NCI-H1694 (cell line): ENCODE results near the gene MYO16.

ENCODE experiments used
- DNase-seq: peaks from one replicate; lab custom pipeline; 2025; lab: John Stamatoyannopoulos, UW

Gene MYO16

DNA sequence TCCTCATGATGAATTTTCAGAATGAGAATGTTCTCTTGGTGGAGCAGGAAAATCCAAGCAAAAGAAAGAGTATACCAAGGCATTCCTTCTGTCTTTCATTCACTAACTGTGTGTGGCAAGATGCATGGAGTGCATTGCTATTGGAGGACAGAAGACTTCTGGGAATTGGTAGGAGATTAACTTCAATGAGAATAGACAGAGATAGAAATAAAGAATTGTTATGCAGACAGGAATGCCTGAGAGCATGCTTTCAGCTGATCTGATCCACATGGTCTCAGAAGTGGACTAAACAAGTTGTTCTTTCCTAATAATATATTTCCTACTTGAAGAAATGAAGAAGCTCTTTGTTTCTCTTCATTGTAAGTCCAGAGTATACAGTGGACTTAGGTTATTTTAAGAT lies 303.6 kb downstream of the MYO16 start:
- no peak for DNase-seq

DNA sequence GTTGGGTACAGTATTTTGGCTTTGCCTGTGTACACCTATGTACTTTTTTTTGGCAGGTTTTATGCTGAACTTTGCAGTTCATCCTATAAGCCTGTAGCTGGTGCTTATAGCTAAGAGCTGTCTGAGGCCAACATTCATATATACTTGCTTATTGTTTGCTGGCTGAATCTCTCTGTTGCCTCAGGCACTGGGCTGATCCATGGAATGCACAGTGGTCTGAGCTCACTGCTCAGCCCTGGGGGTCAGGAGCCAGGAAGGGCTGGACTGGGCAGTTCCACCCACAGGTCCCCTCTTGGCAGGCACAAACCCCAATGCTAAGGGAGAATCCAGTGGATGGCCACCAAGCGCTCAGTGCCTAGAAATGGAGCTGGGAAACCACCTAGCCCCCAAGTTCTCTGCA lies 308.7 kb downstream of the MYO16 start:
- DNase-seq, result no peak

DNA sequence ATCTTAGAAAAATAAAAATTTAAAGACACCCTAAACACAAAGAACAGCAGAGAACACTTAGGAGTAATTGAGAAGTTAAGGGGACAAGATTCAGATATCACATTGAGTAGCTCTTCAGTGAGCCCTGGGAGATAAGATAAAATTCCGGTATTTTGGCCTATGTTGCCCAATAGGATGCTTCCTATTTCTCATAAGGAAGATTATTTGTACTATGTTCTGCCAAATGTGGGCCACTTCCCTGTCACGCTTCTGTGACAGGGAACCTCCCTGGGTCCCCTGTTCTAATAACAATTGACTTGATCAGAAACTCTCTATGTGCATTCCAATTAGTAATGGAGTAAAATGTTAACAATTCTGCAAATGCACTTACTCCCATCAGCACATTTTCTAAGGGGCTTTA lies 310.7 kb downstream of the MYO16 start:
- DNase-seq, result no peak

DNA sequence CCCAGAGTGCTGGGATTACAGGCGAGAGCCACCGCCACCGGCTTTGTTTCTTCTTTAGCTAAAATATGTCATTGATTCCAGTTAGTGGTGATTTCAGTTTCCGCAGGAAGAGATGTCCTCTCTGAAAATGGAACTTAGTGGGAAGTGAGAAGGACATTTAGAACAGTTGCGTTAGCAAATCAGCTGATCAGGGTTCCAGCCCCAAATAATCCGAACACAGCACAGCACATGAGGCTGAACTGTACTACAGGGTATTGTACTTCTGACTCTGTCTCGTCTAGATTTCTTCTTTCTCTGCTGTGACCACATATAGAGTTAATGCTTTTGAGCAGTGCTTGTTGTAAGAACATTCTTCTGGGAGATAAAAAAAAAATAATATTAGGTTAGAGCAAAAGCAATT lies 314.4 kb downstream of the MYO16 start:
- no peak for DNase-seq

DNA sequence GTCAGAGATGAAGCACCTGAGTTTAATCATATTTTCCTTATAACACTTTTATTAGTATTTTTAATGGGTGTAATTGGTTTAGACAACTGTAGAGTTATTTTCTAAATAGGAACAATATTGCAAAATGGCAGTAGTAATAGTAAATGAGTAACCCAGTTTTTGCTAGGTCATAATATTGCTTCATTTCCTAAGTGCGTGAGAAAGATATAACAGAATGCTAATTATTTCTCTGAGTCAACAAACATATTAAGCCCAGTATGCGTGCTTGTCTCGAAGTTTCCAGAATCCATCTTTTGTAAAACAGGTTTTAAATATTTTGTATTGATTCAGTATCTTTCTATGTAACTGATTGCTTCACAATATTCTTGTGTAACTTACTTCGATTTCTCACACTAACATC lies 315.3 kb downstream of the MYO16 start:
- DNase-seq, result no peak

DNA sequence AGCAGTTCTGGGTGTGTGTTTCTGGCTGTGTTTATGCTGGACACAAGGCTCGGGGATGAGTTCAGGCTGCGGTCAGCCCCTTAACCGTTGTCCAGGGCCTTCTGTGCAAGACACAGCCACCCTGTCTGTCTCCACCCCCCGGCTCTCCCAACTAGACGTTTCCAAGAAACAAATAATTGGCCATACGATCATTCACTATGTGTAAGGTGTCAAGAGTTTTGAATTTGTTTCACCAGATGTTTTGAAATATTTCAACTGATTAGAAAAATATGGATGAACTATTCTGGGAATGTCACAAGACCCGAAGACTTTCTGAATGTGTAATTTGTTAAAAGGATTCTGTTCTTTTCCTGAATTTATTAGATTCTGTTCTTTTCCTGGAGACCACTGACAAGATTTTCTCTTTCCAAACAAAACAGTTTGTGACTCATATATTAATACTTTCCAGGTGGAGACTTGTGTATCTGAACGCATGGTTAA lies 318.2 kb downstream of the MYO16 start:
- DNase-seq, result no peak

DNA sequence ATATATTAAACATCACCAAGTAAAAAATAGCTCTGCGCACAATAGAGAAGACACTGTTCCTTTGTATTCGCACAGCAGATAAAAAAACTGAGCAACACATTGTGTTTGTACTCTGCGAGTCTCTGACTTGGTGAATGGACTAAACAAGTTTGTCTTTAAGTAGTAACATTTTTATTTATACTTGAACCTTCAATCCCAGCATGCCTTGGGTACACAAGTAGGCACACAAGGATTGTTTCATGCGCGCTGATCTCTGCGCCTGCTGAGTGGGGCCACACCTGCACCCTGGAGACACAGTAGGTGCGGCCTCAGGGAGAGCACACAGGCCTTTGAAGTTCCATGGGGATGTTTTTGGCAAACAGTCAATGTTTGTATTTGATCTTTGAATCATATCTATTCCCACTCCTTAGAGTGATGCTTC lies 318.9 kb downstream of the MYO16 start:
- no peak for DNase-seq

DNA sequence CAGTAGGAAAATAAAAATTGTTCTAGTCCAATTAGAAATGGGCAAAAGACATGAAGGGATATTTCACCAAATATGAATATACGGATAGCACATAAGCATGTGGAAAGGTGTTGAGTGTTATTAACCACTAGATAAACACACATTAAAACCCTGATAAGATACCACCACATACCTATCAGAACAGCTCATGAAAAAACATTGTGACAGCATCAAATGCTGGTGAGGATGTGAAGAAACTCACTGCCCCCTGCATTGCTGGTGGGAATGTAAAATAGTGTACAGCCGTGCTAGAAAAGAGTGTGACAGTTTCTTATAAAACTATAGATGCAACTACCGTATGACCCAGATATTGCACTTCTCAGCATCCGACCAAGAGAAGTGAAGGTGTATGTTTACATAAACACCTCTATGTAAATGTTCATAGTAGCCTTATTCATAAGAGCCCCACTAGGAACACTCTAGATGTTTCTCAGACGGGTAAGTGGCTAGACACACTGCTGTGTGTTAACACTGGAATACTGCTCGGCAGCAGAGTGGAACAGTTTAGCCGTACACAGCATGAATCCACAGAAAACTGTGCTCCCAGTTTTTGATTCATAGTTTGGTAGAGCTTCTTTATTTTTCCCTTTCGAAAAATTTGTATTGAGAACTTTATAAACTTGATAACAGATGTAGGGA lies 321.1 kb downstream of the MYO16 start:
- no peak for DNase-seq

DNA sequence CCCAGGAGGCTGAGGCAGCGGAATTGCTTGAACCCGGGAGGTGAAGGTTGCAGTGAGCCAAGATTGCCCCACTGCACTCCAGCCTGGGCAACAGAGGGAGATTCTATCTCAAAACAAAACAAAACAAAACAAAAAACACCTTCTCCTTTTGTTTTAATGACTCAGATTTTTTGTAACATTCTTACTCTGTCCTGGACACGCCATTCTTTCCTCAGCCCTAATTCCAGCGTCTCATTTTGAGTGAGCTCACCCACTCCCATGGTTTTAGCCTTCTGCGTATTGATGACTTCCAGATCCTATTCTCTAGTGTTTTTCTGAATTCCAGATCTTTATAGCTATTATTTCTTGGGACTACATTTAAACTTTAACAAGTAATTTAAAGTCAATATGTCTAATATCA lies 326.3 kb downstream of the MYO16 start:
- DNase-seq, result no peak

DNA sequence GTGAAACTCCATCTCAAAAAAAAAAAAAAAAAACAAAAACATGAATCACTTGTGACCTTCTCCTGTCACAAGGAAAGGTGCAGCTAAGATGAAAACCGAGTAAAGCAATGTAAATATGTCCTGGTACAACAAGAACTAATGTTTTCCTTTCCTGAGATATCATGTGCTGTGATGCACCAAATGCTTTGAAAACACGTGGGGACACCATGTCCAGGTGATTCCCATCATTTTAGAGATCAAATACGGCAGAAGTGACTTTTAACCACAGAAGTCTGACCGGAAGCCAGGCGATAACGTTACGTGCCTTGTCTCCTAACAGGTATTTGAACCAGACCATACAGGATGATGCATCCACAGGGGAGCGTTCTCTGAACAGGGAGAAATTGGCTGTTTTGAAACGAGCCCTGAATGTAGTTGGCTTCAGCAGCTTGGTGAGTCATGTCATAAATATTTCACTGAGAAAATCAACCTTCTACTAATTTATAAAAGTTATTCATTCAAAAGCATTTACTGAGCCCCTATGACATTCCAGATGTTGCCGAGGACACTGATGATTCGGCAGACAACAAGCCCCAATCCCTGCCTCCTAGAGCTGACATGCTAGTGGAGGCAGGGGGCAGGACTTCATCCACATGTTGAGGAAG lies 328.1 kb downstream of the MYO16 start:
- DNase-seq, result no peak

DNA sequence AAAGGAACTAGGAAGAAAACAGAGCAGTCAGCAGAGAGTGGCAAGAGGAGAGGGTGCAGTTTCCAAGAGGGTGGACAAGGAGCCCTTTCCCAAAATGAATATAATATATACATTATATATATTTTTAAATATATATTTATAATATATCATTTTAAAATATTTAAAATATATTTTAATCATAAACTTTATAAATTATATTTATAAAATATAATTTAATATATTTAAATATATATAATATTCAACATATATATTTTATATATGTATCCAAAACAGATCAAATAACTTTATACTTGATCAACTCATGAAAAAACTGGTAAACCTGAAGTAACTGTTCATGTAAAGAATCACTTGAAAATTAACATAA lies 328.6 kb downstream of the MYO16 start:
- DNase-seq, result no peak

DNA sequence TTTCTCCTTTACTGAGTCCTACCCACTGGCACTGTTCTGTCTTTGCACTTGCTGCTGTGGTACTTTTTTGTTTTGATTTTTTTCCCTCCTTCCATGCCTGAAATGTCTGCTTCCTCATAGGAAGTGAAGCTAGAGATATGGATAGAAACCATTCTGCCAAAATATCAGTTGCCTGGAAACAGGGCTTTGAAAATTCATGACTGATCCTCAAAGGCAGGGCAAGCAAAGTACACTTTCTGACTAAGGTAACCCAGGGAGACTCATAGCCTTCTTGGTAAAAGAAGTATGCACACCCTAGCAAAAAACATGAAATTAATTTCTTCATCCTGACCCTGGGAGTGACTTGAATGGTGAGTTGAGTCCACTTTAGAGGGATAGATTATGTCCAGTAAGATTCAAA lies 329.8 kb downstream of the MYO16 start:
- no peak for DNase-seq

DNA sequence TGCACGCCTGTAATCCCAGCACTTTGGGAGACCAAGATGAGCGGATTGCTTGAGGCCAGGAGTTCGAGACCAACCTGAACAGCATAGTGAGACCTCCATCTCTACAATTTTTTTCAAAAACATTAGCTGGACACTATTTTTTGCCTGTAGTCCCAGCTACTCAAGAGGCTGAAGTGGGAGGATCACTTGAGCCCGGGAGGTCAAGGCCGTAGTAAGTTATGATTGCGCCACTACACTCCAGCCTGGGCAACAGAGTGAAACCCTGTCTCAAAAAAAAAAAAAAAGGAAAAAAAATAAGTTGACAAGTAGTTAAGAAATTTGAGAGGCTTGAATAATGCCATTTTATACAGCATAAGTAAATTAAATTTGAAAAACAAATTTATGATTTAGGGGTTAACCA lies 330.6 kb downstream of the MYO16 start:
- DNase-seq, result no peak

DNA sequence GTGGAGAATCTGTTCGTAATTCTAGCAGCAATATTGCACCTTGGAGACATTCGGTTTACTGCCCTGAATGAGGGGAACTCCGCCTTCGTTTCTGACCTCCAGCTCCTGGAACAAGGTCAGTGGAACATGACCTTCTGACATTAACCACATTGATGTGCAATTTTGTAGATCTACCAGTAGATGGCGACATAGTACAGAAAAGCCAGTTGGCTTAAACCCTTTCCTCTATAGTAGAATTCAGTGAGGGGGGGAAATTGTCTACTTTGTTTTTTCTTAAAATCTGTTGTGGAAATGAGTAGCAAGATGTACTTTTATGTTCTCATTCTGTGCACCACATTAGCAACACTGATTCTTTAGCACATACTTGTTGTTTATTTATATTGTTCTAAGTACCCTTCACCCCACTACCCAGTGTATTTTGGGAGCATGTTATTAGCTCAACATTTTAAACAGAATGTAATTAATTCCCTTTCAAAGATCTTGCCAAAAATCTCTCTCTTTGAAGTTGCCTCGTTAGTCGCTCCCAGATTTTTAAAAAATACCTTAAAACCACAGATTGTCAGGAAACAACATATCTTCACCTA lies 332.2 kb downstream of the MYO16 start:
- DNase-seq, result peak; percentile 66

DNA sequence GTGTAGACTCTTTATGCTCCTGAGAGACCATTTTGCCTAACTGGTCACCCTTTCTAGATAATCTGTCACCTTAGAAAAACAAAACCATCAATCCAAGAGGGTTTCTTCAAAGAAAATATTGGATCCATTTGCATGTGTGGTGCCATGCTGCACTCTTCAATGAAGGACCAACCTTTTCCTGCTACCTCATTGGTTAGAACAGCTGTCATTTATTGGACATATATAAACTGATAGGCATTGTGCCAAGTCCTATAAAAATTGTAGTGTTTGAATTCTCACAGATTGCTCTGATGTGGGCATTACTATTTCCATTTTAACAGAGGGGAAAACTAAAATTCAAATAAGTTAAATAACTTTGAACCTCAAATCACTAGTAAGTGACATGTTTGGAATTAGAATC lies 333.2 kb downstream of the MYO16 start:
- no peak for DNase-seq

DNA sequence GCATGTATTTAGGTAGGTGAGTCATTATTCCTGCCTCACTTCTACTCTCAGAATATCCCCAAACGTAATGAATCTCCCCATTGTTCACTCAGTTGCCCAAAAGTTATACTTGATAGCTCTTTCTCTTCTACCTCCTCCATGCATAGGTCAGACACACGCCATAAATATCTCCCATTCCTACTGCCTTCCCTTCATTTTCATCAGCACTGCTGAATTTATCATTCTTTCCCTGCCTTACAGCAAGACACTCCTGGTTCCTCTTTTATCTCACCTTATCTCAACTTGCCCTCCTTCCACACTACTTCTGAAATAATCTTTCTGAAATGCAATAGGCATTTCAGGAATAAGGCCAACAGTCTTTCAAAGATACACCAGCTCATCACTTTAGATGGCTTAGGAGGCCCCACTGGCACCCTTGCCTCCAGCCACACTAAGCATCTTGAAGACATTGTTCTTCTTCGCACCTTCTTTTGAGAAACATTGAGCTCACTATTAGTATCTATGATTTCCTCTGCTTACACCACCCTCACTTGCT lies 333.9 kb downstream of the MYO16 start:
- DNase-seq, result no peak

DNA sequence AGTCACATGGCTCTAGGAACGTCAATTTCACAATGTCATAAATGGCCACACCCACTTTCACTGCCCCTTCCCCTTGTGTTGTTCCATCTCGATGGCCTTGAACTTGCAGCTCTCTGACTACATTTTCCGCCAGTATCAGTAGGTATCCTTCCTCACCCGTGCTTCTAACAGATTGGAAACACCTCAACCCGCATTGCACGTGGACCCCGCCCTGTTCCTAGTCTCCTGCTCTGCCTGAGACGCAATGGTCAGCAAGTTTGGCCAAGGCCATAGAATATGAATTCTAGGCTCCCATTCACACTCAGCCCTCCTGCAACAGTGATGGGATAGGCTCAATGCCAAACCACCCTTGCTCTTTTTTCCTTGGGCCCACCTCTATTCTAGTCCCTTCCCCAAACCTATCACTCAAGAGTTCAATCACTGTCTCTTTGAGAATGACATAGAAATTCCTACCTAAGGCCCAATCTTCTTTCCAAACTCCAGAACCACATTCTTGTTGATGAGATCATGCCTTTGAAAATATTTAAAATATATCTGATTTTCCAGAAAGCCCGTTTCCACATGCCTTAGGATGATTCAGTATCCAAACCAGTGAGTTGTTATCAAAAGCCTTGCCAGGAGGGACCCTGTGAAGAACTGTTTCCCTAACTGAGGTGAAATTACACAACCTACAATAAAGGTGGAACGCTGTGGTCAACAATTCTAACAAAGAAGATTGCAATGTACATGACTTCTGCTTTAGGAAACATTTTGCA lies 334.6 kb downstream of the MYO16 start:
- DNase-seq, result no peak

DNA sequence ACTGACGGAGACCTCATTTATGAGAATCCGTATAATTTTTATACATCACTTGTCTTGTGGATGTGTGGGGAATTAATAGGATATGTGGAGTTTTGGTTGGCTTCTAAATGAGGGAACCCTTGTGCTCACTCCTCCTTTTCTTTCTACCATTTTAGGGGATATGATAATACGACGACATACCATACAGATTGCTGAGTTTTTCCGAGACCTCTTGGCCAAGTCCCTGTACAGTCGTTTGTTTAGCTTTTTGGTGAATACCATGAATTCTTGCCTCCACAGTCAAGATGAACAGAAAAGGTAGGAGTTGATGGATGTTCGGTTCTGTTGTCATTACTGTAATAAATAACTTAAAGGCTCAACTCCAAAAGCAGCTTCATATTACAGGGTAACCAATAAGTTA lies 335.2 kb downstream of the MYO16 start:
- no peak for DNase-seq

DNA sequence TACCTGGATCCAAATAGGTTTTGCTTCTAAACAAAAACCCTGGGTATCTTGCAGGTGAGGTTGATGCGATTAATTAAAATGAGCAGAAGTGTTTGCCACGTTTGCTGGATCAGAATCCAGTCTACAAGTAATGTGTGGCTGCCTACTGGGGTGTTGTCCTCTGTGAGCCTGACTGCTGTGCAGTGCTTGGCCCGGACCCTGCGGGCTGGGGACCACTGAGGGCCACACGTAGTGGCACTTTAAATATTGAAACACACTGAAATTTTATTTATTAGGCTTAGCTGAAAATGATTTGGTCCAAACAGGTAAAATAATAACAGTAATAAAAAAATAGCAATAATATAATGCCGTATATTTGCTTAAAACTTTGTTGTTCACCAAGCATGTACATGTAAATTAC lies 338.0 kb downstream of the MYO16 start:
- DNase-seq, result no peak

DNA sequence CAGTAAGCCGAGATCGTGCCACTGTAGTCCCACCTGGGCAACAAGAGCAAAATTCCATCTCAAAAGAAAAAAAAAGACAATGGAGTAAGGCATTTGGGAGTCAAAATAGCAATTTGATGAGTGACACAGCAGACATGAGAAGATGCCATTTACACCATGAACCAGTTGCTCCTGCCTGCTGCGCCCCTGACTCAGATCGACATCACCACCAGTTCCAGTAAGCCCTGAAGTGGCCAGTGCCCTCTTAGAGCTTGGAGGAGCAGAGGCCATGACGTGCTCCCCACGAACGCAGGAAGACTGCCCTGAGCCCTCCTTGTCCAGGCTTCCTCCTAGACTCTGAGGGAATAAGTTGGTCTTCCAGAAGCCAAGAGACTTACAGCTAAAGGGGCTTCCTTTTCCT lies 339.2 kb downstream of the MYO16 start:
- DNase-seq, result no peak

DNA sequence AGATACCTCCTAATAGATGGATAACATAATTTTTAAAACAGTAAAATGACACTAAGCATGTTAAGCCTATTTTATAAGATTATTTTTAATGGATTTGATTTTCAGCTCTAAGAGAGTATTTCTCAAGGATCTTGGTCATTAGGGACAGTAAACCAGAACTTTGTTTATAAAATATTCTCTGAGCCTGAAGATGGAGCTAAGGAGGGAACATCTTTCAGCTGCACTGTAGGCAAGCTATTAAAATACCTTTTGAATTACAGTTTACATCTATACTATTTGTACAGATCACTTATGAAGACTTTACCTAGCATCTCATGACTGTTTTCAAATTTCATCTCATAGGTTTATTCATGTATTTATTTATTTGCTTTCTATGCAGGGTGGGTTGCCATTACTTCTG lies 345.3 kb downstream of the MYO16 start:
- no peak for DNase-seq

DNA sequence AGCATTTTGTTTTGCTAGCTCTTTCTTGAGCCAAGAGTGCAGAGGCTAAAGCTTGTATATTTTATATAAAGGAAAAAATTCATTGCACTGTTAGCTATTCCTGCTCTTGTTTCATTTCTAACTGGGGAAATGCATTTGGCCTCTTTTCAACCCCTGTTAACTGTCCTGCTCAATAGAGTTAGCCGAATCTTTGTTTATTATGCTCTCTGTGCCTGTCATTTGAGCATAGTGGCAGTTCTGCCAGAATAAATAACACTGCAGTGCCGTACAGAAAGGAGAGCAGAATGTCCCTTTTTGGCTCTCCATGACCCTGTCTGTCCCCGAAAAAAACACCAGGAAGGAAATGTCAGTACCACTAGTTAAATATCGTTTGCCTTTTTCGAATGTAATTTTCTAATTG lies 350.8 kb downstream of the MYO16 start:
- DNase-seq, result no peak

DNA sequence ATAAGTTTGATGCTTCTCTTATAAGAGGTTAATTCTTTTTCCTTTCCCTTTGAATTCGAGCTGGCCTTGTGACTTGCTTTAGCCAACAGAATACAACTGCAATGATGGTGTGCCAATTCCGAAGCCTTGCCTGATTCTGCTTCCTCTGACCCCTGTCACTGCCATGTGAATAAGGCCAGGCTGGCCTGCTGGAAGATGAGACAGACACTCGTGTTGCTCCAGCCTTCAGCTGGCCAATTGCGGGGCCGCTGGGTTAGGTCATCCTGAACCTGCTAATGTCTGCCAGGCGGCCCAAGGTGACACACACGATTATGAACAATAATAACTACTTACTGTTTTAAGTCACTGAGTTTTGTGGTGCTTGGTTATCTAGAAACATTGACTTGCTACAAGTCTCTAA lies 352.0 kb downstream of the MYO16 start:
- no peak for DNase-seq
